Measurements from ENCODE around the gene RBM47. TPM values are rescaled to one million over a fixed set of nuclear protein-coding genes. Genes with fewer than 3 reads are reported as not detected.

RBM47 gene
- total RNA-seq, 3 donors from 2014 or later = 66.6 to 151 (median 89.5) TPM

DNA sequence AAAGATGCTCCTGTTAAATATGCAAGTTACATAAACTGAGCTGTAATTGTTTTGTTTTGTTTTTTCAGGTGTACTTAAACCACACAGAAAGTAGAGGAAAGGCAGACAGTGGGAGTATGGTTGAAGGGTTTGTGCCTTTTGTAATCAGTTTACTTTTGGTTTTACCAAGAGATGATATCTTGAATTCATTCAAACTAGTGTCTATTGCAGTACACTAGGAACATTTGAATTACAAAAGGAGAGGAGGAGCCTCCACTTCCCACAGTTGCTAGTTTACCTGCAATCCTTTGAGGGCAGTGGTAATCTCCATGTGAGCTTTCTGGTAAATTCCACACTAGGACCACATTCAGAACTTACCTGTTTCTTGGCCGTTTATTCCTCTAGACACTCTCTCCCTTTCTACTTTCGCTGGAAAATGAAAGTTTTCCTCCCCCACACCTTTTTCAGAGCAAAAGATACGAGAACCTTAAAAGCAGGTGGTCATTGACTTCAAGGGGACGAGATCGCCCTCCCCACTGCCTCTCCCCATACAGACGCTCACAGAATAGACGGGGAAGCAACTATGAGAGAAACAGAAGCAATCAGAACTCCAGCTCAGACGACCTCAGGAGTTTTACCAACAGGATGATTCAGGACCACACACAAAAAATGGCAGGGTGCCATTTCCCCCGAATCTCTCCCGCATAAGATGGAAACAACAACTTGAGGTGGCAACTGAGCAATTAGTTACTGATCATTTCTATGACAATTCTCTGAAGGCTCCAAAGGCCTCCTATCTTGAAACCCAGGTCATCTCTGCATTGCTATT is 3.3 kb downstream of the RBM47 start:
- peak overlapping the region; percentile 5 to 82 (median 66) for H3K4me3 ChIP-seq

GRCh38 chr4:40623707-40624106 is 6.0 kb downstream of the RBM47 start:
- H3K36me3 ChIP-seq = no peaks in the 10 kb centered on the region
- H3K27ac ChIP-seq = peak overlapping the region; percentile 49 to 93
- no peak for DNase-seq (ENCODE audit: low spot score in 2 of 2)
- H3K9me3 ChIP-seq = no peaks in the 10 kb centered on the region
- TF ChIP-seq POLR2AphosphoS5 (IDR thresholded peaks at IDR 0.05) = no peak
- no peak for TF ChIP-seq POLR2A (IDR thresholded peaks at IDR 0.05)
- TF ChIP-seq, protein P1, sequence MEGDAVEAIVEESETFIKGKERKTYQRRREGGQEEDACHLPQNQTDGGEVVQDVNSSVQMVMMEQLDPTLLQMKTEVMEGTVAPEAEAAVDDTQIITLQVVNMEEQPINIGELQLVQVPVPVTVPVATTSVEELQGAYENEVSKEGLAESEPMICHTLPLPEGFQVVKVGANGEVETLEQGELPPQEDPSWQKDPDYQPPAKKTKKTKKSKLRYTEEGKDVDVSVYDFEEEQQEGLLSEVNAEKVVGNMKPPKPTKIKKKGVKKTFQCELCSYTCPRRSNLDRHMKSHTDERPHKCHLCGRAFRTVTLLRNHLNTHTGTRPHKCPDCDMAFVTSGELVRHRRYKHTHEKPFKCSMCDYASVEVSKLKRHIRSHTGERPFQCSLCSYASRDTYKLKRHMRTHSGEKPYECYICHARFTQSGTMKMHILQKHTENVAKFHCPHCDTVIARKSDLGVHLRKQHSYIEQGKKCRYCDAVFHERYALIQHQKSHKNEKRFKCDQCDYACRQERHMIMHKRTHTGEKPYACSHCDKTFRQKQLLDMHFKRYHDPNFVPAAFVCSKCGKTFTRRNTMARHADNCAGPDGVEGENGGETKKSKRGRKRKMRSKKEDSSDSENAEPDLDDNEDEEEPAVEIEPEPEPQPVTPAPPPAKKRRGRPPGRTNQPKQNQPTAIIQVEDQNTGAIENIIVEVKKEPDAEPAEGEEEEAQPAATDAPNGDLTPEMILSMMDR (IDR thresholded peaks at IDR 0.05) = no peak
- H3K4me1 ChIP-seq = no peaks in the 10 kb centered on the region
- intact Hi-C loops (cut with DNase I; ENCODE audit: low total_unique reads) = no loop called here
- H3K27me3 ChIP-seq = no peaks in the 10 kb centered on the region
- no peak overlapping the region for H3K4me3 ChIP-seq

More for the DNA sequence above, 3.3 kb downstream of the RBM47 start:
- no peaks in the 10 kb centered on the region for H3K9me3 ChIP-seq
- H3K4me1 ChIP-seq = no peaks in the 10 kb centered on the region
- H3K27me3 ChIP-seq = no peaks in the 10 kb centered on the region
- TF ChIP-seq, protein P1 (IDR thresholded peaks at IDR 0.05) = no peak
- TF ChIP-seq POLR2A (IDR thresholded peaks at IDR 0.05) (no peak), POLR2AphosphoS5 (IDR thresholded peaks at IDR 0.05) (no peak)
- H3K27ac ChIP-seq = peak overlapping the region; percentile 62 to 93
- no peaks in the 10 kb centered on the region for H3K36me3 ChIP-seq
- DNase-seq (ENCODE audit: low spot score in 2 of 2) = no peak
- intact Hi-C loops (cut with DNase I; ENCODE audit: low total_unique reads) = no loop called here

- Histone ChIP-seq H3K4me1 (no peaks in the 10 kb centered on the region), H3K4me3 (no peak overlapping the region), H3K27me3 (no peaks in the 10 kb centered on the region), H3K36me3 (no peaks in the 10 kb centered on the region), H3K9me3 (no peaks in the 10 kb centered on the region), H3K27ac (peak overlapping the region; percentile 49 to 93)
- DNase-seq (ENCODE audit: low spot score in 2 of 2) = no peak
- intact Hi-C loops (cut with DNase I; ENCODE audit: low total_unique reads) = no loop called here
- TF ChIP-seq, protein P1 (IDR thresholded peaks at IDR 0.05) = no peak
- TF ChIP-seq POLR2AphosphoS5 (IDR thresholded peaks at IDR 0.05) = no peak
- no peak for TF ChIP-seq POLR2A (IDR thresholded peaks at IDR 0.05)
Observed at GRCh38 chr4:40622913-40623312, 6.8 kb downstream of the RBM47 start.

GRCh38 chr4:40621592-40622512 is 7.8 kb downstream of the RBM47 start:
- Histone ChIP-seq H3K4me3 (no peak overlapping the region), H3K27ac (peak overlapping the region; percentile 49 to 93), H3K27me3 (no peaks in the 10 kb centered on the region), H3K9me3 (no peaks in the 10 kb centered on the region), H3K36me3 (no peaks in the 10 kb centered on the region), H3K4me1 (no peaks in the 10 kb centered on the region)
- intact Hi-C loops (cut with DNase I; ENCODE audit: low total_unique reads) = no loop called here
- peak; percentile 76 to 84 for DNase-seq (ENCODE audit: low spot score in 2 of 2)
- TF ChIP-seq POLR2AphosphoS5 (IDR thresholded peaks at IDR 0.05) (peak; percentile 73 to 83 (median 74)), POLR2A (IDR thresholded peaks at IDR 0.05) (no peak)

DNA sequence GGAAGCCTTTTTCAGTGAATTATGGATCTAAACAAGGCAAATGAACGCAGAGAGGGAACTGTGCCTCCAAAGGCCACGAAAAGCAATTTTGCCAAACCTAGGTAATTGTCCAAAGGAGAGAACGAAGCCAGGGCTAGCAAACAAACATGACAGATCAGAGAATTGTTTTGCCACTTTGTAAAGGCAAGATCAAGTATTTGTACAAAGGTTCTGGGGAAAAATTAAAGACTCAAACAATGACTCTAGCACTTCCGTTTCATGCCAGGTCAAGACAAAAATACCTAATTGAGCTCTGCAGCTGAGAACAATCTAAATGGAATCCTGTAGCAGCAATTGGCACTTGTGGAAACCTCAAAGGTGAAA is 8.5 kb downstream of the RBM47 start:
- Histone ChIP-seq H3K4me1 (no peaks in the 10 kb centered on the region), H3K36me3 (no peaks in the 10 kb centered on the region), H3K27me3 (no peaks in the 10 kb centered on the region), H3K27ac (peak overlapping the region; percentile 49 to 93), H3K9me3 (no peaks in the 10 kb centered on the region), H3K4me3 (no peak overlapping the region)
- intact Hi-C loops (cut with DNase I; ENCODE audit: low total_unique reads) = no loop called here
- DNase-seq (ENCODE audit: low spot score in 2 of 2) = no peak
- no peak for TF ChIP-seq POLR2AphosphoS5 (IDR thresholded peaks at IDR 0.05)
- TF ChIP-seq, protein P1 (IDR thresholded peaks at IDR 0.05) = no peak
